ENCODE results near the gene USH1C. TPM values are rescaled to one million over a fixed set of nuclear protein-coding genes. Genes with fewer than 3 reads are reported as not detected.

The USH1C gene
- total RNA-seq, 3 donors from 2014 or later (not counting 1 experiment from before 2014, with no cell fraction given): not detected

- H3K36me3 ChIP-seq (ENCODE audit: control insufficient read depth, insufficient read depth, low read length): no peaks in the 10 kb centered on the region
- H3K36me3 Mint-ChIP-seq: no peaks in the 10 kb centered on the region
- H3K9me3 ChIP-seq (ENCODE audit: control insufficient read depth, insufficient read depth, low read length): no peaks in the 10 kb centered on the region
- intact Hi-C loops (cut with micrococcal nuclease): no loop called here
- no peak for DNase-seq
- 91% methylated on average over 4 of the region's 4 CpGs for WGBS (ENCODE audit: insufficient coverage)
- no peak overlapping the region for H3K4me3 Mint-ChIP-seq
- peaks cover 11 to 16% of the 10 kb centered on the region in 2 donors for H3K27me3 Mint-ChIP-seq (ENCODE audit: low read depth in 2 of 2)
- H3K27ac Mint-ChIP-seq: no peak overlapping the region
- H3K27me3 ChIP-seq (ENCODE audit: control insufficient read depth, insufficient read depth, low read length): no peaks in the 10 kb centered on the region
- H3K9me3 Mint-ChIP-seq: no peaks in the 10 kb centered on the region
- H3K27ac ChIP-seq (ENCODE audit: low read length): no peak overlapping the region
- H3K4me3 ChIP-seq (ENCODE audit: low read length): no peak overlapping the region
- TF ChIP-seq, protein P1, sequence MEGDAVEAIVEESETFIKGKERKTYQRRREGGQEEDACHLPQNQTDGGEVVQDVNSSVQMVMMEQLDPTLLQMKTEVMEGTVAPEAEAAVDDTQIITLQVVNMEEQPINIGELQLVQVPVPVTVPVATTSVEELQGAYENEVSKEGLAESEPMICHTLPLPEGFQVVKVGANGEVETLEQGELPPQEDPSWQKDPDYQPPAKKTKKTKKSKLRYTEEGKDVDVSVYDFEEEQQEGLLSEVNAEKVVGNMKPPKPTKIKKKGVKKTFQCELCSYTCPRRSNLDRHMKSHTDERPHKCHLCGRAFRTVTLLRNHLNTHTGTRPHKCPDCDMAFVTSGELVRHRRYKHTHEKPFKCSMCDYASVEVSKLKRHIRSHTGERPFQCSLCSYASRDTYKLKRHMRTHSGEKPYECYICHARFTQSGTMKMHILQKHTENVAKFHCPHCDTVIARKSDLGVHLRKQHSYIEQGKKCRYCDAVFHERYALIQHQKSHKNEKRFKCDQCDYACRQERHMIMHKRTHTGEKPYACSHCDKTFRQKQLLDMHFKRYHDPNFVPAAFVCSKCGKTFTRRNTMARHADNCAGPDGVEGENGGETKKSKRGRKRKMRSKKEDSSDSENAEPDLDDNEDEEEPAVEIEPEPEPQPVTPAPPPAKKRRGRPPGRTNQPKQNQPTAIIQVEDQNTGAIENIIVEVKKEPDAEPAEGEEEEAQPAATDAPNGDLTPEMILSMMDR (IDR thresholded peaks at IDR 0.05): no peak
- peaks cover 0 to 15% of the 10 kb centered on the region in 2 donors for H3K4me1 Mint-ChIP-seq
- no peaks in the 10 kb centered on the region for H3K4me1 ChIP-seq (ENCODE audit: control insufficient read depth, insufficient read depth, low read length)
- no peak for ATAC-seq
Measured at GRCh38 chr11:17552041-17552355, 7.8 kb upstream of the USH1C start.

DNA sequence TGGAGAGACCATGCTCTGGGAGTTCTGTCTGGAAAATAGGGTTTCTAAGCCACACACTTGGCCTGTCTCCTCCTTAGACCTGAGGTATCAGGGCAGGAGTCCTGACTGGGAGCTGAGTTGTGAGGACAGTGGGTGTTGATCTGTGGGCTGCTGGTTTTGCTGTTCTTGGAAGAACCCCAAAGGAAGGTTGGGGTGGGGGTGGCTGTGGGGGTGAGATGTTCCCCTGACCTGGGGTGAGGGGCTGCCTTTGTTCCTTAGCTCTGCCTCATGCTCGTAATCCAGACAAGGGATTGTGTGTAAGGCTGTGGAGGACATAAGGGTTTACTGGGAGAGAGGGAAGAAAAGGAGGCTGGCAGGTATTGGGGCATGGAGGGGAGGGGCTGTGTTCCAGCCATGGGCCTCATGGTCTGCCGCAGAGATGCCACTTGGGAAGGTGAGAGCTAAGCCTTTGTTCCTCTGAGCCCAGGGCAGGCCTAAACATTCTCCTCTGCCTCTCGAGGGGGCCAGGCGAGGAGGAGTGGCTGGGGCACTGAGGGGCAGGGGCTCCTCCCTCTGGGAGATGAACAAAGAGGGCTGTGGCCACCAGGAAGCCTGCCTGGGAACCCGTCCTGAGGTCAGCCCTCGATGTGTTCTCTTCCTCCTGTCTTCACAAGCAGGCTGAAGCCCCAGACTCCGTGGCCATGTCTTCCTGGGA is 7.3 kb upstream of the USH1C start:
- intact Hi-C loops (cut with micrococcal nuclease): no loop called here
- H3K4me3 Mint-ChIP-seq: no peak overlapping the region
- ATAC-seq (no peak), DNase-seq (no peak)
- no peaks in the 10 kb centered on the region for H3K27me3 ChIP-seq (ENCODE audit: control insufficient read depth, insufficient read depth, low read length)
- H3K4me1 ChIP-seq (ENCODE audit: control insufficient read depth, insufficient read depth, low read length): no peaks in the 10 kb centered on the region
- no peaks in the 10 kb centered on the region for H3K36me3 Mint-ChIP-seq
- no peak overlapping the region for H3K4me3 ChIP-seq (ENCODE audit: low read length)
- 68% methylated on average over 7 of the region's 7 CpGs for WGBS (ENCODE audit: insufficient coverage)
- H3K27me3 Mint-ChIP-seq (ENCODE audit: low read depth in 2 of 2): peaks cover 16 to 21% of the 10 kb centered on the region in 2 donors
- H3K36me3 ChIP-seq (ENCODE audit: control insufficient read depth, insufficient read depth, low read length): no peaks in the 10 kb centered on the region
- no peak overlapping the region for H3K27ac Mint-ChIP-seq
- H3K4me1 Mint-ChIP-seq: peaks cover 0 to 15% of the 10 kb centered on the region in 2 donors
- TF ChIP-seq, protein P1 (IDR thresholded peaks at IDR 0.05): no peak
- no peaks in the 10 kb centered on the region for H3K9me3 ChIP-seq (ENCODE audit: control insufficient read depth, insufficient read depth, low read length)
- H3K27ac ChIP-seq (ENCODE audit: low read length): no peak overlapping the region
- H3K9me3 Mint-ChIP-seq: no peaks in the 10 kb centered on the region

DNA sequence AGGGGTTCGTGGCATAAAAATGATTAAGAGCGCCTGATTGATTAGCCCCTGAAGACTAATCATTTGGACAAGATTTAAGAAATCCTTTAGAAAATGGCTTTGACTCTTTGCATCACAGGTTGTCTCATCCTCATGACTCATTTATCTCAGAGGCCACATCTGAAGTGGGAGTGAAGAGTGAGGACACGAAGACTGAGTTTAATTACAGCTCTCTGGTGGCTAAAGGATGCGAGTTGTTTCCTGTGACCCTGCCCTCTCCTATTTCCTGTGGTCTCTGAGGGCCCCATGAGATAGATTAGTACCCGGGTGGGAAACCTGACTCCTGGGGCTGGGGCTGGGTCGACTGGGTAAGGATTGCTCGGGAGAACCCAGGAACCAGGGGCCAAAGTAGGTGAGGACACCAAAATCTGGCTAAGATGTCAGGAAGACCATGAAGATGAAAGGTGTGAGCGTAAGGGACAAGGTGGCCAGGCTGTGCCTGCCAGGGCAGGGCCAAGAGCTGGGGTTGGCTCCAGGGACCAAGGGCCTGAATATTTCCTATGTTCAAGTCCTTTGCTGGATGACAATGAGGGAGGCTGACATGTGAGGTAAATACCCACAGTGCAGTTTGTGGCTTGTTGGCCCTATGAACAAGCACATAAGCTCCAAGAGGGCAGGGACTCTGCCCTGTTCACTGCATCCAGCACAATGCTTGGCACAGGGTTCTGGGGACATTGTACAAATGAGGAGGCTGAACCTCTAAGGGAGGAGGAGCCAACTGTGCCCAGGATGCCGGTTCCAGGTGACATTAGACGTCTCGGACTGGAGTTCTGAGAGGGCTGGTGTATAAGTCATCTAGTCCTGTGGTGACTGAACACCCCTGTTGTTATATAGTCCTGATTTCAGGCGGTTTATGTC is 6.5 kb upstream of the USH1C start:
- Histone ChIP-seq H3K4me3 (ENCODE audit: low read length) (no peak overlapping the region), H3K27me3 (ENCODE audit: control insufficient read depth, insufficient read depth, low read length) (no peaks in the 10 kb centered on the region), H3K36me3 (ENCODE audit: control insufficient read depth, insufficient read depth, low read length) (no peaks in the 10 kb centered on the region), H3K27ac (ENCODE audit: low read length) (no peak overlapping the region), H3K9me3 (ENCODE audit: control insufficient read depth, insufficient read depth, low read length) (no peaks in the 10 kb centered on the region), H3K4me1 (ENCODE audit: control insufficient read depth, insufficient read depth, low read length) (no peaks in the 10 kb centered on the region)
- TF ChIP-seq, protein P1 (IDR thresholded peaks at IDR 0.05): no peak
- Mint-ChIP-seq H3K27me3 (ENCODE audit: low read depth in 2 of 2) (peaks cover 19 to 29% of the 10 kb centered on the region in 2 donors), H3K27ac (no peak overlapping the region), H3K36me3 (no peaks in the 10 kb centered on the region), H3K4me3 (no peak overlapping the region), H3K4me1 (peaks cover 0 to 15% of the 10 kb centered on the region in 2 donors), H3K9me3 (no peaks in the 10 kb centered on the region)
- 57% methylated on average over 12 of the region's 12 CpGs for WGBS (ENCODE audit: insufficient coverage)
- DNase-seq (no peak), ATAC-seq (no peak)
- intact Hi-C loops (cut with micrococcal nuclease): no loop called here

All from natural killer cell (primary cell).